Left ventricle myocardium inferior (tissue), 1 donor: ENCODE results near the gene IMP4. TPM values are rescaled to one million over a fixed set of nuclear protein-coding genes. Genes with fewer than 3 reads are reported as not detected.

Source experiments
- DNase-seq: peaks from one replicate; pipeline ENCODE4 v3.0.0-alpha.2; 2020
- H3K27ac ChIP-seq: fragments of 200-600 bp; replicated peaks from 2 replicates; pipeline ENCODE4 v1.8.0; 2021
- H3K27me3 ChIP-seq: fragments of 200-600 bp; 2 replicates; pipeline ENCODE4 v1.8.0; 2021; ENCODE audit warnings: low read depth
- H3K36me3 ChIP-seq: fragments of 200-600 bp; 2 replicates; pipeline ENCODE4 v1.8.0; 2021
- H3K4me1 ChIP-seq: fragments of 200-600 bp; 2 replicates; pipeline ENCODE4 v1.8.0; 2021
- H3K4me3 ChIP-seq: fragments of 200-600 bp; 2 replicates; pipeline ENCODE4 v1.8.0; 2021; ENCODE audit warnings: mild to moderate bottlenecking, moderate library complexity
- H3K9me3 ChIP-seq: fragments of 200-600 bp; replicated peaks from 2 replicates; pipeline ENCODE4 v1.8.0; 2021
- CTCF ChIP-seq: fragments of 200-600 bp; IDR thresholded peaks from 2 replicates; pipeline ENCODE4 v1.8.0; 2021; ENCODE audit warnings: antibody characterized with exemption, mild to moderate bottlenecking, borderline replicate concordance
- intact Hi-C: fragments of 100-400 bp; cut with micrococcal nuclease; formaldehyde crosslinking; loops from one replicate; pipeline ENCODE4 v1.11.0; 2022
- total RNA-seq: library from RNA; stranded (reverse); fragmentation: NEBNext Ultra II Directional; extraction: Animal tissue kit (Norgen Biotek cat#: 25700); gene quantifications from one replicate; pipeline ENCODE4 v1.2.1, GENCODE V29; 2021
- donor health status: DM: no; HTN: yes; CAD: no; lungs with severe emphysema.

Gene IMP4
- total RNA-seq, 1 donor from 2014 or later: 57.2 TPM

- intact Hi-C loops: no loop called here
- H3K27ac ChIP-seq: peak overlapping the region; percentile 96
- TF ChIP-seq CTCF: no peak
- no peaks in the 10 kb centered on the region for H3K9me3 ChIP-seq
- H3K4me1 ChIP-seq: peaks cover 61% of the 10 kb centered on the region
- no peaks in the 10 kb centered on the region for H3K36me3 ChIP-seq
- H3K27me3 ChIP-seq: no peaks in the 10 kb centered on the region
- DNase-seq: peak; percentile 48
- H3K4me3 ChIP-seq: peak overlapping the region; percentile 87
Measured at GRCh38 chr2:130390460-130391057, 47.9 kb downstream of the IMP4 start.

GRCh38 chr2:130391058-130391871, 48.6 kb downstream of the IMP4 start:
- Histone ChIP-seq H3K4me1 (peaks cover 53% of the 10 kb centered on the region), H3K36me3 (no peaks in the 10 kb centered on the region), H3K27me3 (no peaks in the 10 kb centered on the region), H3K9me3 (no peaks in the 10 kb centered on the region), H3K4me3 (peak overlapping the region; percentile 87), H3K27ac (peak overlapping the region; percentile 96)
- no peak for TF ChIP-seq CTCF
- peak; percentile 85 for DNase-seq
- intact Hi-C loops: no loop called here

GRCh38 chr2:130391872-130392670, 49.4 kb downstream of the IMP4 start:
- no peak for DNase-seq
- intact Hi-C loops: no loop called here
- no peak for TF ChIP-seq CTCF

GRCh38 chr2:130393318-130393910, 50.7 kb downstream of the IMP4 start:
- Histone ChIP-seq H3K4me3 (no peak overlapping the region), H3K27ac (no peak overlapping the region), H3K27me3 (peaks cover 2% of the 10 kb centered on the region), H3K36me3 (no peaks in the 10 kb centered on the region), H3K9me3 (no peaks in the 10 kb centered on the region), H3K4me1 (peaks cover 35% of the 10 kb centered on the region)
- intact Hi-C loops: no loop called here
- no peak for DNase-seq
- TF ChIP-seq CTCF: no peak

More at GRCh38 chr2:130391872-130392670, 49.4 kb downstream of the IMP4 start:
- Histone ChIP-seq H3K36me3 (no peaks in the 10 kb centered on the region), H3K4me1 (peaks cover 48% of the 10 kb centered on the region), H3K27ac (peak overlapping the region; percentile 96), H3K4me3 (peak overlapping the region; percentile 87), H3K9me3 (no peaks in the 10 kb centered on the region), H3K27me3 (no peaks in the 10 kb centered on the region)

Other genes with a start within 250 kb of the IMP4 start
- gene POTEF, start 213.7 kb upstream of the IMP4 start, total RNA-seq: not detected
- 0.44 TPM for gene CCDC74B, start 197.8 kb upstream of the IMP4 start, total RNA-seq
- 26.7 TPM for gene SMPD4, start 161.3 kb upstream of the IMP4 start, total RNA-seq
- gene MZT2B, start 160.6 kb upstream of the IMP4 start, total RNA-seq: 422 TPM
- gene TUBA3E, start 144.5 kb upstream of the IMP4 start, total RNA-seq: 47.1 TPM
- gene PTPN18, start 13.2 kb downstream of the IMP4 start, total RNA-seq: 13.9 TPM
- not detected for gene POTEI, start 166.4 kb downstream of the IMP4 start, total RNA-seq
- not detected for gene CFC1B, start 178.3 kb downstream of the IMP4 start, total RNA-seq